NCI-H82 (cell line): ENCODE data around the gene NPR2.

Source experiments
- DNase-seq: peaks from one replicate; lab custom pipeline; 2025; lab: John Stamatoyannopoulos, UW

Gene NPR2

DNA sequence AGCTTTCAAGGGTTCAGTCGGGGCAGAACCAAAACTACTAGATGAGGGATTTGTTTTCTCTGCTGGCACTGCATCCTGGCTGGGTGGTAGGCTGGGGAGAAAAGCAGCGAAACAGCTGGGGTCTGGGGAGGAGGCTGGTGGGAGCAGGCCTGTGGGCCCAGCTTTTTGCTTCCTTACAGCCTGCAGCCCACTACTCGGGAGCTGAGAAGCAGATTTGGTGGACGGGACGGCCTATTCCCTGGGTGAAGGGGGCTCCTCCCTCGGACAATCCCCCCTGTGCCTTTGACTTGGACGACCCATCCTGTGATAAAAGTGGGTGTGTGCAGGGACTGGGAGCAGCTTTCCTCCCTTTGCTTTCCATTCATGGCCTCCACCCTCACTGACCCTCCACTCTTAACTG, 9.1 kb downstream of the NPR2 start:
- DNase-seq, result no peak

DNA sequence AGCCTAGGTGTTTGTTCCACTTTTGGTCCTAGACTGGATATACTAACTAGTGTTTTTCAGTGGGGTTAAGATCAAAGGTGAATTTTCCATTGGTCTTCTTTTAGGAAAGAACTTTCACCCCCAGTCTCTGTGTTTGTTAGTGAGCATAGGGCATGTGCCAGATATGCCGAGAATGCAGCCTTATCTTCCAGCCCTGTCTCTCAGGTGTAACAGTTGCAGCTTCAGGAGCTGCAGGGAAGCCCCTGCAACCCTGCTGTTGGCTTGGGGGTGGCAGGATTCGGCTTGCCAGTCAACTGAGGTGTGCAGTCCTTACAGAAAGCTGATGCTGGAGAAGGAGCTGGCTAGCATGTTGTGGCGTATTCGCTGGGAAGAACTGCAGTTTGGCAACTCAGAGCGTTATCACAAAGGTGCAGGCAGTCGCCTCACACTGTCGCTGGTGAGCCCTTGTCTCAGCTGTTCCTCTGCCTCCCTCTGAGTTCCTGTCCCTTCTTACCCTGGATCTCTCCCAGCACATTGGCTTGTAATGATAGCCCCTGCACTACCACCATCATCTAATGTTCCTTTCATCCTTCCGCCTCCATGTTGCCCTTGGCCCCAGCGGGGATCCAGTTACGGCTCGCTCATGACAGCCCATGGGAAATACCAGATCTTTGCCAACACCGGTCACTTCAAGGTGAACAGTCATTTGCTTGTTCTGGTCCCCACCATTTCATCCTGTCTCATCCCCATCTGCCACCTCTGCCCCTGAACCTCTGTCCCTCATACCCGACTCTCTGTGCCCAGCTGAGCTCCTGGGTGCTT, 10.1 kb downstream of the NPR2 start:
- DNase-seq, result no peak

DNA sequence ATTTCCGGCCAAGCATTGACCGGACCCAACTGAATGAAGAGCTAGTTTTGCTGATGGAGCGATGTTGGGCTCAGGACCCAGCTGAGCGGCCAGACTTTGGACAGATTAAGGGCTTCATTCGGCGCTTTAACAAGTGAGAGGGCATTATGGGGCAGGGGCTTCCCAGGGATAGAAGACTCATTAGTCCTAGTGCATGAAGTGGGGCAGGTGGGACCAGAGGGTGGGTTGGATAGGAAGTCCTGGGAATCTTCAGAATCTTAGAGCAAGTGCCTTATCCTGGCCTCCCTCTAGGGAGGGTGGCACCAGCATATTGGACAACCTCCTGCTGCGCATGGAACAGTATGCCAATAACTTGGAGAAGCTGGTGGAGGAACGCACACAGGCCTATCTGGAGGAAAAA, 14.7 kb downstream of the NPR2 start:
- DNase-seq, result no peak

DNA sequence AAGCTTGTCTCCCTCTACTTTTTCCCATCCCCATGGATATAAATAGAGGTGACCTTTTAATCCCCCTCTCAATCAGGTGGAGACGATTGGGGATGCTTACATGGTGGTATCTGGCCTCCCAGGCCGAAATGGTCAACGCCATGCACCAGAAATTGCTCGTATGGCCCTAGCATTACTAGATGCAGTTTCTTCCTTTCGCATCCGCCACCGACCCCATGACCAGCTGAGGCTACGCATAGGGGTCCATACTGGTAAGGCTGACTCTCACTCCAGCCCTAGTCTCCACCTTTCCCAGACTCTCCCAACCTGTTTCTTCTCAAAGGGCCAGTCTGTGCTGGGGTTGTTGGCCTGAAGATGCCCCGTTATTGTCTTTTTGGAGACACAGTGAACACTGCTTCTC, 17.0 kb downstream of the NPR2 start:
- no peak for DNase-seq

DNA sequence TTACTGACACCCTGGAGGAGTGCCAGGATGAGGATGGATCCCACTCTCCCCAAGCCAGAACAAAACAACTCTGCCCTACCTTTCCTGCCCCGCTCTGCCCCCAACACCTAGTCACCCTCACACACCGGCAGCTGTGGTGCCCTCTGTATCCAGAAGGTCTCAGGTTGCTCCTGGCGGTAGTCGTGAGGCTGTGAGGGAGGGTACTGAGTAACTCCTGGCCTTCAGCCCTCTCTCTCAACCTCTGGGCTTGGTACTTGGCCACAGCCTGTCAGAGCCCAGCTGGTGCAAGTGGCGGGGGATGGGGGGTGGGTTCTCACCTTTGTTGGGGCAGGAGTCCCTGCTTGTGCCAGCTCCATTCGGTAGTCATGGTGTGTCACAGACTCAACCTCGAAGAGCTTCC, 18.7 kb downstream of the NPR2 start:
- no peak for DNase-seq

DNA sequence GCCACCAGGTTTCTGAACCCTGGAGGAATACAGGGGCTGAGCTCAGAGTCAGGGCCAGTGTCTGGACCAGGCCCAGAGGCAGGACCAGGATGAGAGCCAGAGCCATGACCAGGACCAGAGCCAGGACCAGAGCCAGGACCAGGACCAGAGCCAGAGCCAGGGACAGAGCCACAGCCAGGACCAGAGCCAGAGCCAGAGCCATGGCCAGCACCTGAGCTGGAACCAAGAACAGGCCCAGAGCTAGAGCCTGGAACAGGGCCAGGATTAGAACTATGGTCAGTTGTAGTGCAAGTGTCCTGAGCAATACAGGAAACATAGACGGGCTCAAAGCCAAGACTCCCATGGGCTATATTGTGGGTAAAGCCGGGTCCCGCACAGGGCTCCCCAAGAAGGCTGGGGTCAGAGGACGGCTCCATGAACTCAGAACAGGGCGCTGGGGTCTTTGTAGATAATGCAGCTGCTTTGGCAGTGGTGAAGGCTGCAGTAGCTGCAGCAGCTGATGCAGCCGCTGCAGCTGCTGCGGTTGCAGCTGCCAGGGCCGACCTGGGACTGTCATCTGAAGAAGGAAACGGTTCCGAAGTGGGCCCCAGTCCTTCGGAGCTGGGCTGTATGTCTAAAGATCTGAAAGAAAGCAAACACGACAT, 20.1 kb downstream of the NPR2 start:
- no peak for DNase-seq

DNA sequence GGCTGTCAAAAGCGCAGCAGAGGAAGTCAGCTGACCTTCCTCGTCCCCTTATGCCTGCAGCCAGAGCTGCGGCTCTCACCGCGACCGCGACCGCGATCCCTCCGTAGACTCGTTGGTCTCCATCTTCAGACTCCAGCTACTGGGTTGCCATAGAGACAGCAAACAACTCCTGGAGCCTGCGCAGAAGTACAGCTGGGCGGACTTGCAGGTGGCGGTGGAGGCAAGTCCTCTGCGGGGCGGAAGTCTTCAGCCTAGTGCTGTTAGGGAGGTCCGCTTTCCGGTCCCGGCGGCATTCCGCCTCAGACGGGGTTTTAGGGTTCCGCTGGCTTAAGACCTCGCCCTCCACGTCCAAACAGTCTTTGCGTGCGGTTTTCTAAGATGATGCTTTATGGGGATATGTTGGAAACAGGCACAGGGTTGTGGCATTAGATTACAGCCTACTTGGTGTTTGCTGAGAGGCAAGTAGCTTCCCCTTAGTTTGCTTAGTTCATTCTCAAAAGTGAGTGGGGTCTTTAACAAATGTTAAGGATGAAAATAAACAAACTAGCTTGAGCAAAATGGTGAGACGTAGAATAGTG, 20.7 kb downstream of the NPR2 start, which contains the start of gene SPAG8:
SPAG8 (minus strand) TSS at position 238 of the 578 bp plus-strand sequence; CDS start at position 123, 115 bp downstream.
- DNase-seq, result peak; percentile 95

DNA sequence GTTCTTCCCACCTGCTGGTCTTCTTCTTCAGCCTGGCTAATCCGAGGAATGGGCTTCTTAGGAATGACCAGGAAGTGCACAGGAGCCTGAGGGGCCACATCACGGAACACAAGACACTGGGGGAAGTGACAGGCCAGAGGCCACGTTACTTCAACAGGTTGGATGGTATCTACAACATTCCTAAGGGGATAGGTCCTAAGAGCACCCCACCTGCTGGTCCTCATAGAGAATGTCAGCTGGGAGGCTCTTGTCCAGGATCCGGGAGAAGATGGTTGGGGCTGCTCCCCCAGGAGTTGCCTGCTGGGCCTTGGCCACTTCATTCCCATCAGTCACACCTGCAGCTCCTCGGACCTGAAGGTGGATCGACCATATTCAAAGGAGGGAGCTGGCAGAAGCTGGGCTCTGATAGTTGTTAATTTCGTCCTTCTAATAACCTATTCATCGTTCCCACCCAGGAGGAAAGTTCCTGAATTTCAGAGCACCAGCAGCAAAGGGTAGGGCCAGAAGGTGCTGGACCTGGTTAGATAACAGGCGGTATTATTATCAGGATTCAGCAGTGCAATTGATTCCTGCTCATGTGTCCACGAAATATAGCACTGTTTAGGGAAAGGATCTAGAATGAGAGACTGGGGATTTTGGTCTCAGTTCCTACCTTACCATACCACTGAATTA, 22.2 kb downstream of the NPR2 start:
- DNase-seq, result peak; percentile 51

DNA sequence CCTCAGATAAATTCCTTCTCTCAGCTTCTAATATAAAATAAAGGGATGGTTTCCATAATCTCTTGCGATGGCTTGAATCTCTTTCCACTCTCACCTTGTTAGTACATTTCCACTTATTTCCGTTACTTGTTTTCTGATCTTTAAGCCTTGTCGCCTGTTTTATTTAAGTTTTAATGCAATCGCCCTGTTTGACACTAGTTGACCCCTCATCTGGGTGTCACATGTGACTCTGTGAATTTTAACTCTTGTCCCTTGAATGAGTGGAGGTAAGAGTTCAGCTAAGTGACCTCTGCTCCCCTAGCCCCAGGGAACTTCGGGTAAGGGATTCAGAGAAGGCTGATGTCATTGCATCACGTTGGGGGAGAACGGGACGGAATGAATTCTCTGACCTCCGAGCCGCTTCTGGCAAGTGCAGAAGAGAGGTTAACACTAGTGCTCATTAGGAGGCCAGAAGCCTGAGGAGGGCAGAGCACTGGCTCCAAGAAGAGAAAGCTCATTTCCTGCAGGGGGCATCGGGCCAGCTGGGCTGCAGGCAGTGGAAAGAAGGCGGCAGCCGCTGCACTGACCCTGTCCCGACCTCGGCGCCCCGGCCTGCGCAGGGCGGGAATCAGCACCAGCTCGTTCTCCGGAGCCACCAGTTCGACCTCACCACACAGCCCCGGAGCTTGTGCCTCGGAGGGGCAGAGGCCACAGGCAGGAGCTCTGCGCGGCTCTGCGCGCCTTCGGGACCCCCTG, 22.9 kb downstream of the NPR2 start:
- peak; percentile 67 for DNase-seq

DNA sequence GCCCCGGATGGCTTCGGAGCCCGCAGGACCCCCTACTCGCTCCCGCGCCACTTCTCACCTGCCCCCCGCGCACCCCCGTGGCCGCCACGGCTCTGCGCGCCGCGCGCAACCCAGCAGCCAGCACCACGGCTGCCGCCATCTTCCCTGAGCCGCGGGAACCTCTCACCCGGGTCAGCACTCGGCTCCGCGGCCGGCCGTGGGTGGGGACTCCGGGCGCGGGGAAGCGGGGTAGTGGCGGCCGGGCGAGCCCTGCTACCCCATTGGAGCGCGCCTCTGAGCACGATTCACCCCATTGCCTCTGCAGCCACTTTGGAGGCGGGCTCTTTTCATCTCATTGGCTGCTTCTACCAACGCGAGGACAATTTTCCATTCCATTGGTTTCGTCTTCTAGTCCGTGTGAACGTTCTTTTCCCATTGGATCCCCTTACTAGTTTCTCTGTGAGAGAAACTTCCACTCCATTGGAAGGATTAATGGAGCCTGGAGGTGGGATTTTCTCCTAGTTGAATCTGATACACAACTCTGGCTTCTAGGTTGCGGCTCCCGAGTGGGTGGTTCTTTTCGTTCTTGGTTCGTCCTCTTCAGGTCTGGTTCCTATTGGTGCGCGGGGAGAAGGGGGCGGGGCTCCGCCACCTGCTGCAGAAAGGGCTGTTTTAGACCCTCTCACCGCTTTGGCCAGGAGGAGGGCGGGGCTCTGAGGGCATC, 23.6 kb downstream of the NPR2 start, which contains the start of gene HINT2:
HINT2 (minus strand) TSS at position 202 of the 703 bp plus-strand sequence; CDS start at position 139, 63 bp downstream.
- DNase-seq, result peak; percentile 99

DNA sequence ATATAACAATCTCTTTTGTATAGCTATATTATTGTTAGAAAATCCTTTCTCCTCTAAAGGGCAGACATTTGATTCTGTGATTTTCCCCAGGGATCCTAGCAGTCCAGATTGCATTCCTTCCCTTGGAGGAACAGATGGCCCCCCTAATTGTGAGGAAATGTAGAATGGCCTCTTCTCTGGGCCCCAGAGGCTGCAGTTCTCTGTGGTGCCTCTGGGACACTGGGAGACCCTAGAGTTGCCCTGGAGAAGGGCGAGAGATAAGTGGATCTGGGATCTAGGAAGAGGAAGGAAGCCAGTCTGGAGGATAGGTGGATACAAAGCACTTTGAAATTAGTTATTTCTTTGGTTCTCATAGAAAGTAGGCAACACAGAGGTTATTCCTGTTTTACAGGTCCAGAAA, 25.3 kb downstream of the NPR2 start:
- peak; percentile 87 for DNase-seq

DNA sequence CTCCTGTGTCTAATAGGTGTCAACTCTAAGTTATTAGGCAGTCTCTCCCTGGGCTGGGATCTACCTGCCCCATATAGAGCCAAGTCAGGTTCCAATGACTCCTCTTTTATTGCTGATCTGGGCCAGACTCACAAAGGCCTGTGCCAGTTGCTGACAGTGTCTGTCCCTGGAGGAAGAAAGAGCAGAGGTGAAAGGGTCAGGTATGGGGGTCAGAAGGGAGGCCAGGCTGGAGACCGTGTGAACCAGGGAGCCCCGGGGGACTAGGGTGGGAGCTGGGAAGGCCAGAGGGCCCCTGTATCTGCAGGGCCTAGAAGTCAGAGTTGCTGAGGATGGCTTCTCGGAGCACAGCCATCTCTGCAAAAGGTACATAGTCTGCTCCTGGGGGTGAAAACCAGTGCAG, 26.9 kb downstream of the NPR2 start:
- no peak for DNase-seq

DNA sequence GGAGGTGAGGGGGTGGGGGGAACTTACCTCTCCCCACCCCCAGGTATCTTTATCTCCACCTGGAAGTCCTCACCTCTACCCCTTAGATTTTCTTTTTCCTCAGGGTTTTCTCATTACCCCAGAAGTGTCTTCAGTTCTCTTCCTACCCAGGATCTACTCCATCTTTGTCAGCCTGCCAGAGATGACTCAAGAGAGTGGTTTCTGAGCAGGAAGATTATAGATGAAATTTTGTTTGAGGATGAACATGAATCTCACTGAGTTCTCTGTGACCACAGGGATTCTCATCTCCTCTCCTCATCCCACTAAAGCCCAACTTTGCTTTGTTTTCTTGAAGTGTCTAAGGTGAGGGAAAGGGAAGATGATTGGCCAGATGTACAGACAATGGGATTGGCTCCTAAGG, 28.7 kb downstream of the NPR2 start:
- no peak for DNase-seq

DNA sequence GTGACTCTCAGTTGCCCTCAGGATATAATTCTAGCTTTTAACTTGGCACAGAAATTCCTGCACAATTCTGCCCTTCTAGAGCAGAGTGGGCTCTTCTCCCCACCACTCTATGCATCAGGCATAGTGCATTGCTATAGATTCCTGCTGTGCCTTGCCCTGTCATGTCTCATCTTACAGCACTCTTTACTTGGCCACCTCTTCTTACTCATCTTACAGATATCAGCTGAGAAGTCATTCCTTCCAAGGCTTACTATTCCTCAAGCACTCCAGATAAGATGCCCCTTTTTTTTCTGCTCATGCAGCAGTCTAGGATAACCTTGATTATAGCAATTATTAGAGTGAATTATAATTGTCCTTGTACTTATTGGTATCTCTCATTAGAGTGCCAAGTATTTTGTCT, 31.5 kb downstream of the NPR2 start:
- no peak for DNase-seq

DNA sequence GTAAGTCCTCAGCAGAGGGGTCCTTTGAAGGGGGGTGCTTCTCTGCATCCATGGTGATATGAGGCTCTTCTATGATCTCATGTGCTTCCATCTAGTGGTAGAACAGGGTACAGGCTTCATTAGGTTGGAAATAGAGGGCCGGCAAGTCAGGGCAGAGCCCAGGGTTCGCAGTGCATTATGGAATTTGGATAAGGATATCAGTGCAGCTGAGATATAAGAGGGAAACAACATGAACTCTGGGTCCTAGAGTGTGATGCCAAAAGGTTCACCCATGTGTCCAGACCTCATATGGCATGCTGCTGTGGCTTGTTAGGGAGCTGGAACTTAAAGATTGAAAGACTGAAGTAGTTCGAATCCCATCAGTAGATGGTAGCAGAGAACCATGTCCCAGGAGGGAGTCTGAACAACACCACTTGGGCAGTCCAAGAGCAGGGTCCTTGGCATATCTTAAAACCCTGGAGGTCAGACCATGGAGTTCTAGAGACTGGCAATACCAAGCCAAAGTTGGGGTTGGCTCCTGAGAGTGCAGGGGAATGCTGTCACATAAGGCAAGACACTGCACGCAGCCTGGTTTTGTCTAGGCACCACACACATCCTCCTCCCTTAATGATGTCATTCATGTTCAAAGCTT, 34.8 kb downstream of the NPR2 start:
- DNase-seq, result peak; percentile 72

DNA sequence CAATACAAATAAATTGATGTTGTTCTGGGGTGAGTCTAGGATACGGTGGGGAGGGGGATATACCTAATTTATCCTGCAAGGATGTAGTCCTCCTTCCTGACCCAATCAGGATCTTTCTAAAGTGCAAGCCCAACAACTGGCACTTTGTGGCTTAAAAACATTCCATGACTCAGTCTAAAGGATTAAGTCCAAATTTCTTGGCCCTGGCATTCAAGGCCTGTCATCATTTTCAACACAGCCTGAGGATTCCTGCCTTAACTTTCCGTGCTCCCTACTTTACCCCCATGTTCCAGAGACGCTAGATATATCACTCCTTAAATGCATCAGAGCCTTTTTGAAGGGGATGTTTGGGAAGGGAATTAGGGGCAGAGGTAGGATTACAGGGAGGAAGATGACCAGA, 36.1 kb downstream of the NPR2 start:
- no peak for DNase-seq

DNA sequence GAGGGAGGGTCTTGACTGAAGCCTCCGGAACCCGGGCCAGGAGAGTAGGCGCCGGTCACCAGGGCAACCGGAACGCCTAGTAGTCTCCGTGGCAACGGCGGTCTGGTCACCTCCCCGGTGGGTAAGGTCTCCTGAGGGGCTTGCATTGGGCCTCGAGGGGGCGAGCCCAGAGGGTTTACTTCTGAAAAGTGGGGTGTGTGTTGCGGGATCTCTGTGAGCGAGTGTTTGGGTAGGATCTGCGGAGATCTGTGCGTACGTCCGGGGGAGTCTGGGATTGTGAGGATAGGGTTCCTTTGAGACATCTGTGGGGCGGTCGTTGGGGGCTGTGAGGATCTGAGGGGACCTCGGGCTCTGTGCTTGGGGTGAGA, 37.3 kb downstream of the NPR2 start, which contains the start of gene FAM221B:
FAM221B (minus strand) TSS at position 17 of the 368 bp plus-strand sequence. CDS start 2,571 bp downstream, outside the sequence.
- peak; percentile 23 for DNase-seq

DNA sequence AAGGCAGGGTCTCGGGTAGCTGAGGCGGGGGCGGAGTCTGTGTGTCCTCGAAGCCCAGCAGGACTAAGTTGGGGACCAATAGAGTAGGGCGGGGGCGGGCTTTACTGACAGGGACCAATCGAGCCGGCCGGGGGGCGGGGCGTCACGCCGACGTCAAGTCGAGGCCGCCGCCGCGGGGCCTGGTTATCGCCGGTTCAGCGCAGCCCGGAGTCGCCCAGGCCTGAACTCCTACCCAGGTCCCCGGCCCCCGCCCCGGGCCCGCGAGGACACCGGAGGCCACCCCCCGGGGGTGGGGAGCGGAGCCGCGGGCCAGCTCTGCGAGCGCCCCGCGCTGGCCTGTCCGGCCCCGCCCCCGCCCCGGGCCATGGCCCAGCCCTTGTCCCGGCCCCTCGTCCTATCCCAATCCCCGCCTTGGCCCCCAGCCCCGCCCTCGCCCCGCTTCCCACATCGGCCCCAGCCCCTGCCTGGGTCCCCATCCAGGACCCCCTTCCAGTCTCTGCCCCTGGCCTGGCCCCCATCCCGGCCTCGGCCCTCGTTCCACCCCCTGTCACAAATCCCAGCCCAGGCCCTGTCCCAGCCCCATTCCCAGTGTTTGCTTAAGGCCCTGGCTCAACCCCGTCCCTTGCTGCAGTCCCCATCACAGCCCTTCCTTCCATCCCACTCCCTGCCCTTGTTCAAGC, 37.8 kb downstream of the NPR2 start, which contains the start of gene TMEM8B:
TMEM8B (plus strand) TSS at position 145 of the 680 bp plus-strand sequence; CDS start at position 365, 220 bp downstream.
- peak; percentile 95 for DNase-seq

DNA sequence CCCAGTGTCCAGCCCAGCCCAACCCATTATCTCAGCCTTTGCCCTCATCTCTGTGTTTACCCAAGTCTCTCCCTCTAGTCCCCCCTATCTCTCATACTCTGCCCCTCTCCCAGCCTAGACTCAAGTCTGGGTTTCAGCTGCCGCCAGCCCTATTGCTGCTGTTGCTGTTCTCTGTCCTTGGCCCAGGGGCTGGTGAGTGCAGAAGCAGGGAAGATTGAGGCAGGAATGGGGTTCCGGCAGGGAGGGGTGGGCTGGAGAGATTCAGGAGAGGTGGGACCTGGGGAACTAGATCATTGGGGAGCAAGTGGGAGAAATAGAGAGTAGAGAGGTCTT, 38.3 kb downstream of the NPR2 start:
- DNase-seq, result peak; percentile 37

DNA sequence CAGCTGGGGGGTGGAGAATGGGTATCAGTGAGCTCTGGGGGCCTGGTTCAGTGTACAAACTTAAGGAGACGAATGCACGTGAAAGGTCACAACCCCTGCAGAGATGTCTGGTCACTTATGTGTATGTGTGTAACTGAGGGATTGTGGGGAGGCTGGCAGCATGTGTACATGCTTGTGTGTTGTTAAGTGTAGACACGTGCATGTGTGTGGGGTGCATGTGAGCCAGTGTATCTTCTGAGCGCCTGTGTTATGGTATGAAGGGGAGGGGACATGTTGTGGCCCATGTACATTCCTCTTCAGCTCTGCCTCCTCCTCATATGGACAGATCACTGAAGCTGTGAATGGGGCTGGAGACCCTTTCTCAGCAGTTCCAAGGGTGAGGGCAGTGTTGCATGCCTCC, 39.6 kb downstream of the NPR2 start:
- no peak for DNase-seq
